Progenitor cell of endocrine pancreas (in vitro differentiated cells): ENCODE measurements around the gene CARS1. TPM values are rescaled to one million over a fixed set of nuclear protein-coding genes. Genes with fewer than 3 reads are reported as not detected.

Source experiments
- DNase-seq: peaks from one replicate; pipeline ENCODE4 v3.0.0; 2021; ENCODE audit warnings: low spot score; ENCODE audit not compliant: unreplicated experiment
- H3K27ac Mint-ChIP-seq: 2 replicates; pipeline ENCODE4 v1.8.0; 2021; ENCODE audit warnings: mild to moderate bottlenecking, moderate library complexity, mixed read lengths
- H3K27me3 Mint-ChIP-seq: 2 replicates; pipeline ENCODE4 v1.8.0; 2021; ENCODE audit warnings: mixed read lengths
- H3K36me3 Mint-ChIP-seq: 2 replicates; pipeline ENCODE4 v1.8.0; 2022; ENCODE audit warnings: mixed read lengths; ENCODE audit not compliant: insufficient read depth
- H3K4me1 Mint-ChIP-seq: 2 replicates; pipeline ENCODE4 v1.8.0; 2021; ENCODE audit warnings: low read depth, mixed read lengths
- H3K4me3 Mint-ChIP-seq: 2 replicates; pipeline ENCODE4 v1.8.0; 2021; ENCODE audit warnings: low read depth, mild to moderate bottlenecking, moderate library complexity, mixed read lengths
- H3K9me3 Mint-ChIP-seq: 2 replicates; pipeline ENCODE4 v1.8.0; 2021; ENCODE audit warnings: low read depth, mixed read lengths
- total RNA-seq: library from RNA; stranded (reverse); gene quantifications from 2 replicates; pipeline ENCODE4 v1.2.1, GENCODE V29; 2021
- TF ChIP-seq, protein P1 (sequence below): fragments of 200-600 bp; sonication (generic); IDR thresholded peaks from one replicate; pipeline ENCODE4 v1.5.0; 2021; ENCODE audit warnings: antibody characterized with exemption, mild to moderate bottlenecking; ENCODE audit not compliant: unreplicated experiment

Gene CARS1
- total RNA-seq, 1 donor from 2014 or later: 56.4 TPM

DNA sequence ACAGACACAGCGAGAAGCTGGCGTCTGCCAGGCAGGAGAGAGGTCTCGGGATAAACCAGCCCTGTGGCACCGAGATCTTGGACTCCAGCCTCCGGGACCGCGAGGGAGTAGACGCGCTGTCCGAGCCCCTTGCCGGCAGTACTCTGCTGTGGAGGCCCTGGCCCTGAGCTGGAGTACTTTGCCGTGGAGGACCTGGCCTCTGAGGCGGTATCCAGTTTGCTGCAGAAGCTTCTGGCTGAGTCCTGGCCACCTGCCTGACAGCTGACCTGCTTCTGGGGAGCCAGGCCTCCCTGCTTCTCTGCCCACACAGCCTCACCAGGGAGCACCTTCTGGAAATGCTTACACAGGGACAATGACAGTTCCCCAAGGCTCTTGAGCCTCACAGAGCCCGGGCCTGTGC lies 31.6 kb upstream of the CARS1 start:
- no peak for DNase-seq
- no peak overlapping the region for H3K4me3 Mint-ChIP-seq
- H3K36me3 Mint-ChIP-seq: no peaks in the 10 kb centered on the region
- H3K27me3 Mint-ChIP-seq: peaks cover 15% of the 10 kb centered on the region
- no peaks in the 10 kb centered on the region for H3K9me3 Mint-ChIP-seq
- H3K27ac Mint-ChIP-seq: no peak overlapping the region
- TF ChIP-seq, protein P1, sequence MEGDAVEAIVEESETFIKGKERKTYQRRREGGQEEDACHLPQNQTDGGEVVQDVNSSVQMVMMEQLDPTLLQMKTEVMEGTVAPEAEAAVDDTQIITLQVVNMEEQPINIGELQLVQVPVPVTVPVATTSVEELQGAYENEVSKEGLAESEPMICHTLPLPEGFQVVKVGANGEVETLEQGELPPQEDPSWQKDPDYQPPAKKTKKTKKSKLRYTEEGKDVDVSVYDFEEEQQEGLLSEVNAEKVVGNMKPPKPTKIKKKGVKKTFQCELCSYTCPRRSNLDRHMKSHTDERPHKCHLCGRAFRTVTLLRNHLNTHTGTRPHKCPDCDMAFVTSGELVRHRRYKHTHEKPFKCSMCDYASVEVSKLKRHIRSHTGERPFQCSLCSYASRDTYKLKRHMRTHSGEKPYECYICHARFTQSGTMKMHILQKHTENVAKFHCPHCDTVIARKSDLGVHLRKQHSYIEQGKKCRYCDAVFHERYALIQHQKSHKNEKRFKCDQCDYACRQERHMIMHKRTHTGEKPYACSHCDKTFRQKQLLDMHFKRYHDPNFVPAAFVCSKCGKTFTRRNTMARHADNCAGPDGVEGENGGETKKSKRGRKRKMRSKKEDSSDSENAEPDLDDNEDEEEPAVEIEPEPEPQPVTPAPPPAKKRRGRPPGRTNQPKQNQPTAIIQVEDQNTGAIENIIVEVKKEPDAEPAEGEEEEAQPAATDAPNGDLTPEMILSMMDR: no peak
- no peaks in the 10 kb centered on the region for H3K4me1 Mint-ChIP-seq

DNA sequence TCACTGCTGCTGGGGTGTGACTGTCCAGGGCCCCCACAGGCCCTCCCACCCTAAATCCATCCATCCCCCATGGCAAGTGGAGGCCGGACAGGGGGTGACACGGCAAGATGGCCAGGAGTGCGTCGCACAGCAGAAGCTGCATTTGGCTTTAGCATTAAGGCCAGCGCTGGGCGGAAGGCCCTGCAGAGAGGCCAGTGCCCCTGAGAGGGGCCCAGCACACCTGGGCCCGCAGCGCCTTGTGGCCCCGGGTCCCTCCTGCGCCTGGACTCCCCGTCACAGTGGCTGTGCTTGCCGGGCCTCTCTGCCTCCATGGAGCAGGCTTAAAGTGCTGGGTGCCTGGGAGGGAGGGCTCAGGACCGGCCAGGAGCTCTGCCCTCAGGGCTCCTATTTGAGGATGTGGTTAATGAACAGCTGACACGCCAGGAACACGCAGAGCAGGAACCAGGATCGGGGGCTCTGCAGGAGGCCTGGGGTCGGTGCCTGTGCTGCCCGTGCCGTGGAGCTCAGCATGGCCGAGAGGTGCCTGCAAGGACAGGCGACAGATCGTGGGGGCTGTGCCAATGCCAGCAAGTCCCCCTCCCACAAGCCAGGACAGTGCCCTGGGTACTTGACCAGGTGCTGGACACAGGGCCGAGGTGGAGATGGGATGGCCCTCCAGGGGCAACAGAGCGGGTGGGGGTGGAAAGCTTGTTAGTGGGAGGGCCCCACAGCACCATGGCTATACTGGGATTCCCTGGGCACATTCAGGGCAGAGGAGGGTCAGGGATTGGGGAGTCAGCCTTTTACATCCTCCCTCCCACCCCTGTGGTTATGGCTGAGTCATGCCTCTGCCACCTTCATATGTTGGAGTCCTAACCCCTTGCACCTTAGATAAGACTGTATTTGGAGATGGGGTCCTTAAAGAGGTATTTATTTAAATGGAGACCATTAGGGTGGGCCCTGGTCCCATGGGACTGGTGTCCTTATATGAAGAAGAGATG lies 30.9 kb upstream of the CARS1 start:
- no peak overlapping the region for H3K27ac Mint-ChIP-seq
- TF ChIP-seq, protein P1: no peak
- peaks cover 15% of the 10 kb centered on the region for H3K27me3 Mint-ChIP-seq
- H3K4me3 Mint-ChIP-seq: no peak overlapping the region
- no peaks in the 10 kb centered on the region for H3K4me1 Mint-ChIP-seq
- H3K9me3 Mint-ChIP-seq: no peaks in the 10 kb centered on the region
- H3K36me3 Mint-ChIP-seq: no peaks in the 10 kb centered on the region
- DNase-seq: no peak

DNA sequence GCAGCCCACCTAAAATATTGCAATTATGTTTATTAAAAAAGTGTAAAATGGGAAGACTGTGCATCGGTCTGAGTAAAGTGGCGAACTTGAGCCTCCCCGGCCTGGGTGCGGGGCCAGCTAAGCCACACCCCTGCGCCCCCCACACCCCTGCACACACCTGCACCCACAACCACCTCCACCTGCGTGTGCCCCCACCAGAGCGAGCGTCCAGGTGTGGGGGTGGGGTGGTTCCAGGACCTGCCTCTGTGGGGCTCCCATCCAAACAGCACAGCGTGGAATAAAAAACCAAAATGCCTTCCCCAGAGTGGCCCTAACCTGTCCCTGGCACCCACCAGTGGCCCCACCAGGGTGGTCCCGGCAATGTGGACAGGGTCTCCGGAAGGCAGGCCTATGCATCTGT lies 30.1 kb upstream of the CARS1 start:
- Mint-ChIP-seq H3K9me3 (no peaks in the 10 kb centered on the region), H3K4me3 (no peak overlapping the region), H3K27ac (no peak overlapping the region), H3K27me3 (peaks cover 20% of the 10 kb centered on the region), H3K36me3 (no peaks in the 10 kb centered on the region), H3K4me1 (no peaks in the 10 kb centered on the region)
- TF ChIP-seq, protein P1: no peak
- no peak for DNase-seq

DNA sequence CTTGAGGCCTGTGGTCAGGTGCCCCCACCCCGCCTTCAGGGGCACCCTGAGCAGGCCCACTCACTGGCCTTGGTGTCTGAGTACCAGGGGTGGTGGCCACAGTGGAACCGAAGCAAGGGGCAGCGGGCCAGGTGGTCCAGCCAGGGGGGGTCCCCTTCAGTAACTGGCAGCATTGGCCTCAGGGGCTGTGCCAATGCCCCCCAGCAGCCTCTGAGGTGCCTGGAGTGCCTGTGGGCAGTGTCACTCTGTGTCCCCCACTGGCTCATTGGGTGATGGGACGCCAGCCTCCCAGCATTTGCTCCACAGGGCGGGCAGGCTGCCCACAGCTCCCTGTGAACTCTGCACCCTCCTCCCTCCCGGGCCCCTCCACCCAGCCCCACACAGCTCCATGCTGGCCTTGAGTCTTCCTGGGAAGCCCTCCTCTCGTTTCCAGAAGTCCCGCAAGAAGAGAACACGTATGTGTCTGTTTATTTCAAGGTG lies 29.5 kb upstream of the CARS1 start:
- no peaks in the 10 kb centered on the region for H3K9me3 Mint-ChIP-seq
- no peaks in the 10 kb centered on the region for H3K4me1 Mint-ChIP-seq
- TF ChIP-seq, protein P1: no peak
- no peak overlapping the region for H3K4me3 Mint-ChIP-seq
- DNase-seq: no peak
- H3K27ac Mint-ChIP-seq: no peak overlapping the region
- H3K36me3 Mint-ChIP-seq: no peaks in the 10 kb centered on the region
- peaks cover 20% of the 10 kb centered on the region for H3K27me3 Mint-ChIP-seq

DNA sequence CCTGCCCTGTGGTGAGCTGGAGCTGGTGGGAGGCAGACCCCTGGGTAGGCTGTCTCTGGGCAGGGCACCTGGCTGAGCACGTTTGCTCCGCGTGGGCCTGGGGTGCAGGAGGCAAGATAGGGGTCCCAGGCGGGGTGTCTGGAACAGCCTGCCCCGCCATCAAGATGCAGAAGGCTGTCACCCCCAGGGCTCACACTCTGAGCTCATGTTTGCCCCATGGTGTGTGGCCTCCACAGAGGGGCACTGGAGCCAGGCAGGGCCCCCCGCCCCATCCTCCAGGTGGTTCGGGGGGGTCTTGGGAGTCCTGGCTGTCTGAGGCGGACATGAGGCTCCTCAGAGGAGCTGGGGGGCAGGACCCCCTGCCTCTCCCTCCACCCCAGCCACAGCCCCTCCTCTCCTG lies 28.9 kb upstream of the CARS1 start:
- no peak for DNase-seq
- Mint-ChIP-seq H3K4me1 (no peaks in the 10 kb centered on the region), H3K27me3 (peaks cover 20% of the 10 kb centered on the region), H3K36me3 (no peaks in the 10 kb centered on the region), H3K27ac (no peak overlapping the region), H3K9me3 (no peaks in the 10 kb centered on the region), H3K4me3 (no peak overlapping the region)
- TF ChIP-seq, protein P1: no peak
